AG09309 (cell line): ENCODE data around the gene NSMCE4A.

Experiments used
- DNase-seq: peaks from one replicate; pipeline ENCODE4 v3.0.0-alpha.2; 2010; ENCODE audit warnings: low read depth
- H3K4me3 ChIP-seq: 2 replicates; pipeline ENCODE4 v1.5.1; 2011; ENCODE audit warnings: mild to moderate bottlenecking, low read depth, low read length, moderate library complexity; ENCODE audit not compliant: control insufficient read depth
- TF ChIP-seq, protein P1 (sequence below): IDR thresholded peaks from 2 replicates; pipeline ENCODE4 v1.5.1; 2011; ENCODE audit warnings: mild to moderate bottlenecking, low read depth, low read length, inconsistent platforms; ENCODE audit not compliant: insufficient read depth, control insufficient read depth; ENCODE audit errors: missing control alignments

The NSMCE4A gene

DNA sequence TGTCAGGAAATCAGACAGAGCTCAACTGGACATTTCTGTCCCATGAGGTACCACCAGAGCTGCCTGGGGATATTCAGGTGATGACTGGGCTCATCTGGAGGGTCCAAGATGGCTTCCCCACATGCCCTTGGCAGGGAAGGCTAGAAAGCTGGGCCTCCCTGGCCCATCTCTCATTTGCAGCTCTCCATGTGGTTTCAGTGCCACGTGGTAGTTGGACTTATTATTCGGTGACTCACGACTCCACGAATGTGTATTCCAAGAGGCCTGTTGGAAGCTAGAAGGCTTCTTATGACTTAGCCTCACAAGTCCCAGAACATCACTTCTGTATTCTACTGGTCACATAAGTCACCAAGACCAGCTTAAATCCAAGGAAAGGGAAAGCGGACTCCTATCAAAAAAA, 22.8 kb downstream of the NSMCE4A start:
- TF ChIP-seq, protein P1, sequence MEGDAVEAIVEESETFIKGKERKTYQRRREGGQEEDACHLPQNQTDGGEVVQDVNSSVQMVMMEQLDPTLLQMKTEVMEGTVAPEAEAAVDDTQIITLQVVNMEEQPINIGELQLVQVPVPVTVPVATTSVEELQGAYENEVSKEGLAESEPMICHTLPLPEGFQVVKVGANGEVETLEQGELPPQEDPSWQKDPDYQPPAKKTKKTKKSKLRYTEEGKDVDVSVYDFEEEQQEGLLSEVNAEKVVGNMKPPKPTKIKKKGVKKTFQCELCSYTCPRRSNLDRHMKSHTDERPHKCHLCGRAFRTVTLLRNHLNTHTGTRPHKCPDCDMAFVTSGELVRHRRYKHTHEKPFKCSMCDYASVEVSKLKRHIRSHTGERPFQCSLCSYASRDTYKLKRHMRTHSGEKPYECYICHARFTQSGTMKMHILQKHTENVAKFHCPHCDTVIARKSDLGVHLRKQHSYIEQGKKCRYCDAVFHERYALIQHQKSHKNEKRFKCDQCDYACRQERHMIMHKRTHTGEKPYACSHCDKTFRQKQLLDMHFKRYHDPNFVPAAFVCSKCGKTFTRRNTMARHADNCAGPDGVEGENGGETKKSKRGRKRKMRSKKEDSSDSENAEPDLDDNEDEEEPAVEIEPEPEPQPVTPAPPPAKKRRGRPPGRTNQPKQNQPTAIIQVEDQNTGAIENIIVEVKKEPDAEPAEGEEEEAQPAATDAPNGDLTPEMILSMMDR: no peak
- no peak overlapping the region for H3K4me3 ChIP-seq
- DNase-seq: no peak

DNA sequence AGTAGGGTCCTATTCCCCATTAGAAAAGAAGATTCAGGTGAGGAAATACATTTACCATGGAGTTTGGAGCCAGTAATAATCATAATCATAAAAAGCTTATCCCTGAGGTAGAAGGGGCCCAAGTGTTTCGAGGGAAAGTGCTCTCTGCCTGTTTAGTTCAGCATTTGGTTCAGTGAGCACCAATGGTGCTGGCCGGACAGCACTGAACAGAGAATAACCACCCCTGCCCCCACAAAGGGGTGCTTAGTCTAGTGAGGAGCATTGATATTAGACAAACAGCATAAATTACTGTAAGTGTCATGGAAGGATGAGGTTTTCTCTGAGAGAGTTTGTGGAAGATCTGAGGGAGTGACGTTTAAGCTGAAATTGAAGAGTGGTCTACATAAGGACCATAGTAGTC, 25.6 kb downstream of the NSMCE4A start:
- H3K4me3 ChIP-seq: no peak overlapping the region
- no peak for DNase-seq
- TF ChIP-seq, protein P1: no peak

DNA sequence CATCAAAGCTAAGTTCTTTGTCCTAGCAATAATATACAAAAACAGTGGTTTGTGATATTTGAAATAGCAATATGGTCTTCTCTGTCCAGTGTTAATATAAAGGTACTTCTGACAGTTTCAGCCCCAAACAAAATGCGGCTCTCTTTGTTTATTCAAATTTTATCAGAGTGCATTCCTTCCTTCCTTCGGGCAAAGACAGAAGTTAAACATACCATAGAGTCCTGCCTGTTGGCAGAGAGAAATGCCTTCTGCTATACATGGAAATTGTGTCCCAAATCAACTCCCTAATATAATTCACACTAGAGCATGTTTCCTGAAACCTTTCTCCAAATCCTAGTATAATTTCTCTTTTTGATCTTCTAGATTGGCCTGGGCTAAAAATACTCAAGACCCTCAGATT, 26.0 kb downstream of the NSMCE4A start:
- TF ChIP-seq, protein P1: no peak
- H3K4me3 ChIP-seq: no peak overlapping the region

DNA sequence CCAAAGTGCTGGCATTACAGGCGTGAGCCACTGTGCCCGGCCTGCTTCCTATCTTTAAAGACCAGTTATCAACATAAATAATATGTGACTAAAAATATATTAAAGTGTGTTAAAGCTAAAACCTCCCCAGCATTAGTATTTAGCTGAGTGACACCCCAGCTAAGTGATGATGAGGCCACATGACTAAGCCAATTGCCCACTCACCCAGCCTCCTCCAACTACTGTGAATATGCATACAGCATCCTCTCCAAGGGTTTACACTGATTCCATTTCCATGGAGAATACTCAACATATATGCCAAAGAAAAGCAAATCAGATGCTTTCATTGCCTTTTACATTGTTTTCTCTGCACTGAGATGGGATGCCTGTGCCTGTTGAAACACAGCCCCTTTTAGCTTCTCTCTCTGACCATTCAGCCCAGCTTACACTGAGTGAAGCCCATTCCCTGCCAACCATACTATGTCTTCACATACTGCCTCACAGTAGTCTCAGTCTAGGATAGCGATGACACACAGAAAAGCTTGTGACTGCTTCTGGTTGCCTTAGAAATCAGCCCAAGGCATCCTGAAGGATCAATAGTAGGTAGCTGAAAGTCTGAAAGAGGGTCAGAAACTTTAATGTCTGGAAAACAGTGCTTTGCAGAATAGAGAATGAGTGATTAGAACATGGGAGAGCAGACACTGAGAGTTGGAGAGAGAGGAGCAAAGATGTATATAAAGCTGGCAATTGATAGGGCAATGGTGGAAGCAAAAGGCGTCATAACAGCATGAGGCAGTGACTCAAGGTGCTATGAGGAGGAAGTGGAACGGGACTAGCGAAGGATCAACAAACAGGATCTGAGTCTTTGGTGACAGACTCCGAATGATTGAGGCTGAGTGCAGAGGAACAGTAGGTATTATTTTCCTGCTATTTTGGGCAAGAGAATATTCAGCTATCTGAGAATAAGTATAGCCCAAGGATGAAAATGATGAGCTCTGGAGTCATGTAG, 27.4 kb downstream of the NSMCE4A start:
- H3K4me3 ChIP-seq: no peak overlapping the region
- TF ChIP-seq, protein P1: no peak
- DNase-seq: no peak

More for the DNA sequence above, 26.0 kb downstream of the NSMCE4A start:
- DNase-seq: no peak

DNA sequence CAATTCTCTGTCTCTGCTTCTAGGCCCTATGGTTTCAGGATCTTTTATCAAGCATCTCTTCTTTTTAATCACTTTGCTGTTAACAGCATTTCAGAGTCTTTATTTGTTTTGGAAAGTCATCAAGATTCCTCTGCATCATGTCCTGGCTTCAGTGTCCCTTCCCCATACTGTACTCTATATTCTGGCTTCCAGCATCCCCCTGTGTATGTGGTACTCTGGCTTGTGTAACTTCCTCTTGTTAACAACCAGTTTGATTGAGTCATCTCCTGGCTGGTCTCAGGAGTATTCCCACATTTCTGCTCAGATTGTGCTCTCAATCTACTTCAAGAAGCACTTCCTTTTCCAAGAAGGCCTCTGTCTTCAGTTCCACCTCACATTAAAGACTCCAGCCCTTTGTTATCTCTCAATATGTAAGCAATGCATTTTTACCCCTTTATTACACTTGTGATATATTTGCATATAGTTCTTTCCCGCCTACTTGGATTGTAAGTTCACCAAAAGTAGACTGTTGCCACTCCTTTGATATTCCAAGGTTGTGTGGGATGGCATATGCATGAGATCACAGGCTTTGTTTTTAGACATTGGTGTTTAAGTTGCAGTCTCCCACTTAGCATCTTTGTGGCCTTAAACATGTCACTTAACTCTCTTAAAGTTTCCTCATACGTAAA, 32.1 kb downstream of the NSMCE4A start:
- peak; percentile 88 for DNase-seq
- TF ChIP-seq, protein P1: no peak
- no peak overlapping the region for H3K4me3 ChIP-seq

DNA sequence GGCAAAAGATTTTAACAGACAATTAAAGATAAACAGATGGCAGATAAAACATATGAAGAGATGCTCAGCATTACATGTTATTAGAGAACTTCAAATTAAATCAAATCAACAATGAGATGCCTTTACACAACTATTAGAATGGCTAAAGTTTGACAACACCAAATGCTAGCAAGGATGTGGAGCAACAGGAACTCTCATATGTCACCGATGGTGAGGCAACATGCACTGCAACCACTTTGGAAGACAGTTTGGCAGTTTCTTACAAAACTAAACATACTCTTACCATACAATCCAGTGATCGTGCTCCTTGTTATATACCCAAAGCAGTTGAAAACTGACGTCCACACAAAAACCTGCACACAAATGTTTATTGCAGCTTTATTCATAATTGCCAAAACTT, 33.5 kb downstream of the NSMCE4A start:
- no peak for DNase-seq
- TF ChIP-seq, protein P1: no peak
- no peak overlapping the region for H3K4me3 ChIP-seq
